Activated naive CD4-positive, alpha-beta T cell treated with anti-CD3 and anti-CD28 coated beads, Interleukin-2, amount 50 U/mL, for 72 hours (primary cell): ENCODE measurements around the gene CDIP1. TPM values are rescaled to one million over a fixed set of nuclear protein-coding genes. Genes with fewer than 3 reads are reported as not detected.

Experiments
- total RNA-seq, 2 donors: library from RNA; stranded (reverse); gene quantifications; one replicate each; pipeline ENCODE4 v1.2.3, GENCODE V29; 2022

CDIP1 gene
- total RNA-seq, 2 donors from 2014 or later: 27.5 to 32.9 TPM

Other genes with a start within 250 kb of the CDIP1 start
- gene GLIS2, start 222.7 kb downstream of the CDIP1 start, total RNA-seq: under 1 TPM; 0.16 to 0.80 TPM
- gene PAM16, start 187.5 kb downstream of the CDIP1 start, total RNA-seq: 10 to 100 TPM; 53.7 to 63.1 TPM
- gene VASN, start 166.9 kb downstream of the CDIP1 start, total RNA-seq: not detected
- 10 to 100 TPM; 52.5 to 65.9 TPM for gene CORO7, start 122.2 kb downstream of the CDIP1 start, total RNA-seq
- 10 to 100 TPM; 66.2 to 79.2 TPM for gene DNAJA3, start 112.9 kb downstream of the CDIP1 start, total RNA-seq
- 10 to 100 TPM; 30.5 to 42.8 TPM for gene NMRAL1, start 64.1 kb downstream of the CDIP1 start, total RNA-seq
- gene HMOX2, start 62.4 kb downstream of the CDIP1 start, total RNA-seq: 10 to 100 TPM; 32.5 to 56.4 TPM
- under 1 TPM; 0.05 to 0.19 TPM for gene C16orf96, start 17.6 kb upstream of the CDIP1 start, total RNA-seq
- 10 to 100 TPM; 12.5 to 33.4 TPM for gene UBALD1, start 76.1 kb upstream of the CDIP1 start, total RNA-seq
- 10 to 100 TPM; 46.9 to 76.4 TPM for gene MGRN1, start 86.1 kb upstream of the CDIP1 start, total RNA-seq
- gene NUDT16L1, start 154.8 kb upstream of the CDIP1 start, total RNA-seq: 10 to 100 TPM; 20.7 to 42.8 TPM
- 10 to 100 TPM; 19.4 to 21.5 TPM for gene ANKS3, start 195.5 kb upstream of the CDIP1 start, total RNA-seq
- under 1 TPM in 1 of 2 donors, not detected in 1; 0.09 TPM for gene DNAAF8, start 195.8 kb upstream of the CDIP1 start, total RNA-seq
- 10 to 100 TPM; 10.2 to 12.2 TPM for gene ZNF500, start 228.4 kb upstream of the CDIP1 start, total RNA-seq
- not detected for gene SEPTIN12, start 249.6 kb upstream of the CDIP1 start, total RNA-seq